Transverse colon (tissue), 4 donors: ENCODE data around the gene LPCAT3. TPM values are rescaled to one million over a fixed set of nuclear protein-coding genes. Genes with fewer than 3 reads are reported as not detected.
"Not testable (repeated sequence)": the region's sequence is repeated elsewhere in the genome, so short reads cannot be mapped to it uniquely, and the experiment has no call there.

Source experiments
- DNase-seq: peaks from one replicate; pipeline ENCODE4 v3.0.0-alpha.2; 2019
- H3K27ac ChIP-seq, 4 donors: fragments of 200-600 bp; sonication (generic); 2 replicates each; pipeline ENCODE4 v1.5.1; 2016 to 2018; ENCODE audit warnings: inconsistent platforms in 4 of 4
- H3K27me3 ChIP-seq: fragments of 200-600 bp; sonication (generic); 2 replicates; pipeline ENCODE4 v1.5.1; 2017; ENCODE audit warnings: inconsistent platforms
- H3K36me3 ChIP-seq, 4 donors: fragments of 200-600 bp; sonication (generic); 2 replicates each; pipeline ENCODE4 v1.5.1; 2017 to 2019; ENCODE audit warnings: inconsistent platforms in 4 of 4
- H3K4me1 ChIP-seq, 4 donors: fragments of 200-600 bp; sonication (generic); 2 replicates each; pipeline ENCODE4 v1.5.1; 2017 to 2020; ENCODE audit warnings: inconsistent platforms in 4 of 4
- H3K4me3 ChIP-seq, 4 donors: fragments of 200-600 bp; sonication (generic); 1 replicate in 1 of 4; 2 replicates in 3 of 4; pipeline versions ENCODE4 v1.5.1 to v1.6.1; 2017 to 2019; ENCODE audit warnings: inconsistent platforms in 4 of 4
- H3K9me3 ChIP-seq, 2 donors: fragments of 200-600 bp; sonication (generic); 2 replicates each; pipeline ENCODE4 v1.5.1; 2017 to 2019; ENCODE audit warnings: inconsistent platforms in 2 of 2
- CTCF ChIP-seq, 5 experiments: fragments of 200-600 bp in 3 of 5; fragments of 450-650 bp in 2 of 5; sonication (generic) in 3 of 5; IDR thresholded peaks; 1 replicate in 2 of 5; 2 replicates in 3 of 5; pipeline ENCODE4 v1.5.1; 2016 to 2017; ENCODE audit warnings: antibody characterized with exemption in 5 of 5, inconsistent platforms in 3 of 5, mild to moderate bottlenecking in 2 of 5, moderate library complexity in 1 of 5
- EP300 ChIP-seq: sonication (generic); formaldehyde crosslinking; IDR thresholded peaks from one replicate; pipeline ENCODE4 v1.6.1; 2017; ENCODE audit warnings: antibody characterized with exemption, low read depth
- POLR2A ChIP-seq: fragments of 450-650 bp; IDR thresholded peaks from one replicate; pipeline ENCODE4 v1.6.1; 2016; ENCODE audit warnings: antibody characterized with exemption, mild to moderate bottlenecking, moderate library complexity
- POLR2AphosphoS5 ChIP-seq, 3 donors: sonication (generic); formaldehyde crosslinking; IDR thresholded peaks; one replicate each; pipeline ENCODE4 v1.6.1; 2016; ENCODE audit warnings: antibody characterized with exemption in 3 of 3
- WGBS, 2 donors: methylation state at CpG; one replicate each; pipeline ENCODE4 v1.1.5; 2018; ENCODE audit warnings: low coverage in 1 of 2; 5-methylcytosine and 5-hydroxymethylcytosine counted together
- in situ Hi-C, 4 donors: fragments of 200-750 bp; cut with MboI; loops; one replicate each; pipeline versions ENCODE4 v1.15.0 to v1.15.1; 2017; ENCODE audit warnings: low sequenced_read_pairs in 3 of 4, low pct_ligation_motif_present in 1 of 4, low pct_unique_long_range_greater_than_20kb in 1 of 4
- intact Hi-C: fragments of 100-400 bp; cut with DNase I; formaldehyde crosslinking; loops from one replicate; pipeline ENCODE4 v1.15.1; 2023; ENCODE audit warnings: low total_unique reads
- total RNA-seq, 4 donors: library from RNA; depleted of rRNA; stranded (reverse); fragments of >200 nt; gene quantifications; one replicate each; pipeline ENCODE4 v1.1.0, GENCODE V29; 2016

The LPCAT3 gene
- total RNA-seq, 4 donors from 2014 or later: 56.1 to 271 (median 111) TPM

GRCh38 chr12:7016958-7017571 is 1.2 kb downstream of the LPCAT3 start:
- 47 to 56% methylated on average over 6 of the region's 6 CpGs for WGBS, 2 donors
- Histone ChIP-seq H3K27ac (peak overlapping the region; percentile 92 to 96 (median 94)), H3K36me3 (no peaks in the 10 kb centered on the region), H3K27me3 (no peaks in the 10 kb centered on the region), H3K4me1 (peaks cover 0 to 32% (median 28%) of the 10 kb centered on the region in 4 donors), H3K4me3 (peak overlapping the region in 3 of 4 donors; percentile 57 to 82 (median 81)), H3K9me3 (no peaks in the 10 kb centered on the region)
- peak in 1 of 3 donors; percentile 6 for TF ChIP-seq POLR2AphosphoS5 (IDR thresholded peaks at IDR 0.05)
- TF ChIP-seq CTCF (IDR thresholded peaks at IDR 0.05): no peak
- no peak for TF ChIP-seq POLR2A
- in situ Hi-C loops: no loop called here
- DNase-seq: no peak
- intact Hi-C loops: no loop called here

- TF ChIP-seq POLR2A (no peak), EP300 (no peak), CTCF (IDR thresholded peaks at IDR 0.05) (no peak), POLR2AphosphoS5 (IDR thresholded peaks at IDR 0.05) (no peak)
- WGBS, 2 donors: 49 to 62% methylated on average over 5 to 6 of the region's 6 CpGs
- Histone ChIP-seq H3K4me3 (no peak overlapping the region), H3K4me1 (peaks cover 0 to 32% (median 28%) of the 10 kb centered on the region in 4 donors), H3K36me3 (no peaks in the 10 kb centered on the region), H3K27me3 (no peaks in the 10 kb centered on the region), H3K9me3 (no peaks in the 10 kb centered on the region), H3K27ac (peak overlapping the region; percentile 92 to 96 (median 94))
- in situ Hi-C loops: no loop called here
- intact Hi-C loops: no loop called here
- no peak for DNase-seq
These were observed 2.5 kb downstream of the LPCAT3 start for GRCh38 chr12:7015555-7016370.

- DNase-seq: no peak
- in situ Hi-C loops (no loop called here), intact Hi-C loops (no loop called here)
- no peaks in the 10 kb centered on the region for H3K36me3 ChIP-seq
- 94 to 100% methylated on average over 1 to 3 of the region's 3 CpGs for WGBS, 2 donors
- no peaks in the 10 kb centered on the region for H3K27me3 ChIP-seq
- H3K27ac ChIP-seq: no peak overlapping the region
- H3K9me3 ChIP-seq: no peaks in the 10 kb centered on the region
- H3K4me3 ChIP-seq: no peak overlapping the region
- TF ChIP-seq POLR2AphosphoS5 (IDR thresholded peaks at IDR 0.05) (no peak), POLR2A (no peak), EP300 (no peak), CTCF (IDR thresholded peaks at IDR 0.05) (no peak)
- H3K4me1 ChIP-seq: peaks cover 0 to 33% (median 26%) of the 10 kb centered on the region in 4 donors
These were observed 5.2 kb downstream of the LPCAT3 start for GRCh38 chr12:7013101-7013500.

GRCh38 chr12:7012024-7012607 is 6.2 kb downstream of the LPCAT3 start:
- TF ChIP-seq CTCF (IDR thresholded peaks at IDR 0.05): no peak
- TF ChIP-seq POLR2AphosphoS5 (IDR thresholded peaks at IDR 0.05): no peak
- TF ChIP-seq EP300: no peak
- TF ChIP-seq POLR2A: no peak
- DNase-seq: no peak
- Histone ChIP-seq H3K9me3 (no peaks in the 10 kb centered on the region), H3K36me3 (no peaks in the 10 kb centered on the region), H3K4me3 (no peak overlapping the region), H3K4me1 (peaks cover 0 to 30% (median 20%) of the 10 kb centered on the region in 4 donors), H3K27me3 (no peaks in the 10 kb centered on the region), H3K27ac (no peak overlapping the region)
- WGBS, 2 donors: 72 to 87% methylated on average over 2 to 4 of the region's 4 CpGs
- in situ Hi-C loops (no loop called here), intact Hi-C loops (no loop called here)

- H3K27ac ChIP-seq: not testable (repeated sequence)
These were observed 6.9 kb downstream of the LPCAT3 start for GRCh38 chr12:7011398-7011797.

More at GRCh38 chr12:7011398-7011797, 6.9 kb downstream of the LPCAT3 start:
- intact Hi-C loops, DNase-seq, H3K36me3 ChIP-seq, H3K27me3 ChIP-seq, H3K9me3 ChIP-seq, in situ Hi-C loops, H3K4me3 ChIP-seq: not testable (repeated sequence)
- WGBS, 2 donors: 87 to 96% methylated on average over 4 of the region's 4 CpGs
- peaks cover 0 to 23% (median 15%) of the 10 kb centered on the region in 4 donors for H3K4me1 ChIP-seq
